Cardiac muscle cell (in vitro differentiated cells and primary cell): ENCODE data around the gene MESP1. TPM values are rescaled to one million over a fixed set of nuclear protein-coding genes. Genes with fewer than 3 reads are reported as not detected.
A peak's percentile ranks its signal among the peaks of the same experiment; 100 is the strongest.

Source experiments
- DNase-seq, 2 donors: peaks; one replicate each; pipeline versions ENCODE4 v3.0.0 to v3.0.0-alpha.2; 2010 to 2017; ENCODE audit warnings: low read depth in 1 of 2, low spot score in 1 of 2
- H3K27ac ChIP-seq: fragments of 200-600 bp; sonication (generic); 2 replicates; pipeline ENCODE4 v1.5.1; 2016
- H3K27me3 ChIP-seq: fragments of 200-600 bp; sonication (generic); 2 replicates; pipeline ENCODE4 v1.6.0; 2016; ENCODE audit warnings: control low read depth
- H3K36me3 ChIP-seq: fragments of 200-600 bp; sonication (generic); 2 replicates; pipeline ENCODE4 v1.5.1; 2016; ENCODE audit warnings: control low read depth
- H3K4me1 ChIP-seq: fragments of 200-600 bp; sonication (generic); 2 replicates; pipeline ENCODE4 v1.8.1; 2017; ENCODE audit warnings: low read depth, mild to moderate bottlenecking, mixed run types
- H3K4me3 ChIP-seq: fragments of 200-600 bp; sonication (generic); 2 replicates; pipeline ENCODE4 v1.5.1; 2016; ENCODE audit warnings: mild to moderate bottlenecking
- H3K9me3 ChIP-seq: fragments of 200-600 bp; sonication (generic); 2 replicates; pipeline ENCODE4 v1.5.1; 2017; ENCODE audit warnings: low read depth, mild to moderate bottlenecking, control low read depth
- CTCF ChIP-seq: IDR thresholded peaks from 2 replicates; pipeline ENCODE4 v1.5.1; 2012; ENCODE audit warnings: low read depth, mild to moderate bottlenecking, low read length
- polyA plus RNA-seq: library from polyadenylated mRNA; unstranded; fragments of >200 nt; fragmentation: Nextera tagmentation; extraction: Ambion mirVana; gene quantifications from 2 replicates; pipeline ENCODE4 v1.2.1, GENCODE V29; 2016
- total RNA-seq: library from RNA; depleted of rRNA; stranded (reverse); fragments of >200 nt; gene quantifications from 2 replicates; pipeline ENCODE4 v1.2.3, GENCODE V29; 2016

Gene MESP1
- total and polyA plus RNA-seq, 2 experiments from 2014 or later: 5.3 to 9.9 TPM

- no peak overlapping the region for H3K4me3 ChIP-seq
- no peak for DNase-seq
- TF ChIP-seq CTCF: no peak
Measured at GRCh38 chr15:89777073-89777751, 26.2 kb upstream of the MESP1 start.

GRCh38 chr15:89776274-89777072 lies 25.4 kb upstream of the MESP1 start, which contains the start of gene MESP2:
Gene MESP2, plus strand, starts transcription at chr15:89776332. Its CDS starts 26 bp downstream, at chr15:89776358.
- no peak within 1 kb of the TSS for H3K27ac ChIP-seq
- TF ChIP-seq CTCF: peak; percentile 40
- peaks cover 10% of the 10 kb centered on the region for H3K4me1 ChIP-seq
- peak within 1 kb of the TSS; percentile 7 for H3K4me3 ChIP-seq
- H3K36me3 ChIP-seq: no peaks in the 10 kb centered on the region
- H3K27me3 ChIP-seq: no peaks in the 10 kb centered on the region
- H3K9me3 ChIP-seq: no peaks in the 10 kb centered on the region
- peak; percentile 89 to 91 for DNase-seq

More at GRCh38 chr15:89777073-89777751, 26.2 kb upstream of the MESP1 start:
- no peaks in the 10 kb centered on the region for H3K27me3 ChIP-seq
- H3K4me1 ChIP-seq: peaks cover 10% of the 10 kb centered on the region
- H3K27ac ChIP-seq: no peak overlapping the region
- H3K9me3 ChIP-seq: no peaks in the 10 kb centered on the region
- H3K36me3 ChIP-seq: no peaks in the 10 kb centered on the region

GRCh38 chr15:89775815-89776214 lies 24.8 kb upstream of the MESP1 start:
- Histone ChIP-seq H3K36me3 (no peaks in the 10 kb centered on the region), H3K27me3 (no peaks in the 10 kb centered on the region), H3K27ac (no peak overlapping the region), H3K4me3 (no peak overlapping the region), H3K4me1 (peaks cover 6% of the 10 kb centered on the region), H3K9me3 (no peaks in the 10 kb centered on the region)
- no peak for TF ChIP-seq CTCF
- DNase-seq: no peak

- Histone ChIP-seq H3K9me3 (no peaks in the 10 kb centered on the region), H3K27ac (no peak overlapping the region), H3K4me3 (no peak overlapping the region), H3K27me3 (no peaks in the 10 kb centered on the region), H3K4me1 (no peaks in the 10 kb centered on the region), H3K36me3 (no peaks in the 10 kb centered on the region)
- no peak for DNase-seq
- TF ChIP-seq CTCF: no peak
Measured at GRCh38 chr15:89774492-89774891, 23.4 kb upstream of the MESP1 start.

- peak; percentile 29 for TF ChIP-seq CTCF
- Histone ChIP-seq H3K9me3 (no peaks in the 10 kb centered on the region), H3K27ac (no peak overlapping the region), H3K36me3 (no peaks in the 10 kb centered on the region), H3K4me3 (no peak overlapping the region), H3K27me3 (no peaks in the 10 kb centered on the region), H3K4me1 (no peaks in the 10 kb centered on the region)
- no peak for DNase-seq
Measured at GRCh38 chr15:89772932-89773583, 22.0 kb upstream of the MESP1 start.
